NB4 (cell line): ENCODE measurements around the gene CLDND1.

Source experiments
- DNase-seq: peaks from one replicate; pipeline ENCODE4 v3.0.0; 2010; ENCODE audit warnings: low read depth
- H3K4me3 ChIP-seq: one replicate; pipeline ENCODE4 v1.5.1; 2011; ENCODE audit warnings: mild to moderate bottlenecking, low read depth, low read length, moderate library complexity
- MYC ChIP-seq: IDR thresholded peaks from 2 replicates; pipeline ENCODE4 v1.6.1; 2011; ENCODE audit warnings: low read depth, low read length
- POLR2A ChIP-seq: IDR thresholded peaks from 2 replicates; pipeline ENCODE4 v1.6.1; 2011; ENCODE audit warnings: mild to moderate bottlenecking; ENCODE audit not compliant: insufficient read length; ENCODE audit errors: extremely low read depth
- TF ChIP-seq, protein P1 (sequence below): IDR thresholded peaks from one replicate; pipeline ENCODE4 v1.5.1; 2012; ENCODE audit warnings: low read depth, low read length
- TF ChIP-seq, protein P2 (sequence below): IDR thresholded peaks from 2 replicates; pipeline ENCODE4 v1.6.1; 2011; ENCODE audit warnings: low read depth, low read length

CLDND1 gene

DNA sequence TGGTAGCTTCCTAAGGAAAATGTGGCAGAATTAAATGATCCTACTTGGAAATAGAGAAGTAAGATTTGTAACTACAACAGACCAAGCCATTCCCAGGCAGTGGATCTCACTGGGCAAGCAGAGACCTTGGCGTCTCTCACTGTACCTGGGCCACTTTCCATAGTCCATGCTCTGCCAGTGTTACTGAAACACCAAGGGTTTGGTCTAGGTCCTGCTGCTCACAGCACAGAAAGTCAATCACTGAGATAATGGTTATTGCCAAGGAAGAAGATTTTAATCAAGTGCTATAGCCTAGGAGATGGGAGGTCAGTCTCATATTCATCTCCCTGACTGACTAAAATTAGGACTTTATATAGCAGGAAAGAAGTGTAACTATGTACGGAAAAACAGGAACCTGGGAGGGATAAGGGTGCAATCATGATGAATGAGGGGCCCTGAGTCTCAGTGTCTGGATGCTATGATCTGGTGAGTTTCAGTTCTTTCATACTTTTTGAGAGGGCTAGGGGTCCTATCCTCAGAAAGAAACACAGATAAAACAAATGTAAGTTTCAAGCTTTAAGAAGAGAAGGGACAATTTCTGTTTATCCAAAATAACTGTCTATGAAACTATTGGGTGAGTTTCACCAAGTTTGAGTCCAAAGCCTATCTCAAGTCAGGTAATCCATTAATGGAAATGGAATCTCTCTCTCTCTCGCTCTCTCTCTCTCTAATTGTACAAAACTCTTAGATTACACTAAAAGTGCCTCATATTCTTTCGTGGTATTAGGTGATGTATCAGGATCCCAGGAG lies 29.7 kb upstream of the CLDND1 start:
- H3K4me3 ChIP-seq: no peak overlapping the region
- TF ChIP-seq, protein P1, sequence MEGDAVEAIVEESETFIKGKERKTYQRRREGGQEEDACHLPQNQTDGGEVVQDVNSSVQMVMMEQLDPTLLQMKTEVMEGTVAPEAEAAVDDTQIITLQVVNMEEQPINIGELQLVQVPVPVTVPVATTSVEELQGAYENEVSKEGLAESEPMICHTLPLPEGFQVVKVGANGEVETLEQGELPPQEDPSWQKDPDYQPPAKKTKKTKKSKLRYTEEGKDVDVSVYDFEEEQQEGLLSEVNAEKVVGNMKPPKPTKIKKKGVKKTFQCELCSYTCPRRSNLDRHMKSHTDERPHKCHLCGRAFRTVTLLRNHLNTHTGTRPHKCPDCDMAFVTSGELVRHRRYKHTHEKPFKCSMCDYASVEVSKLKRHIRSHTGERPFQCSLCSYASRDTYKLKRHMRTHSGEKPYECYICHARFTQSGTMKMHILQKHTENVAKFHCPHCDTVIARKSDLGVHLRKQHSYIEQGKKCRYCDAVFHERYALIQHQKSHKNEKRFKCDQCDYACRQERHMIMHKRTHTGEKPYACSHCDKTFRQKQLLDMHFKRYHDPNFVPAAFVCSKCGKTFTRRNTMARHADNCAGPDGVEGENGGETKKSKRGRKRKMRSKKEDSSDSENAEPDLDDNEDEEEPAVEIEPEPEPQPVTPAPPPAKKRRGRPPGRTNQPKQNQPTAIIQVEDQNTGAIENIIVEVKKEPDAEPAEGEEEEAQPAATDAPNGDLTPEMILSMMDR: no peak
- no peak for TF ChIP-seq POLR2A
- TF ChIP-seq, protein P2, sequence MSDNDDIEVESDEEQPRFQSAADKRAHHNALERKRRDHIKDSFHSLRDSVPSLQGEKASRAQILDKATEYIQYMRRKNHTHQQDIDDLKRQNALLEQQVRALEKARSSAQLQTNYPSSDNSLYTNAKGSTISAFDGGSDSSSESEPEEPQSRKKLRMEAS: no peak
- no peak for TF ChIP-seq MYC
- no peak for DNase-seq

DNA sequence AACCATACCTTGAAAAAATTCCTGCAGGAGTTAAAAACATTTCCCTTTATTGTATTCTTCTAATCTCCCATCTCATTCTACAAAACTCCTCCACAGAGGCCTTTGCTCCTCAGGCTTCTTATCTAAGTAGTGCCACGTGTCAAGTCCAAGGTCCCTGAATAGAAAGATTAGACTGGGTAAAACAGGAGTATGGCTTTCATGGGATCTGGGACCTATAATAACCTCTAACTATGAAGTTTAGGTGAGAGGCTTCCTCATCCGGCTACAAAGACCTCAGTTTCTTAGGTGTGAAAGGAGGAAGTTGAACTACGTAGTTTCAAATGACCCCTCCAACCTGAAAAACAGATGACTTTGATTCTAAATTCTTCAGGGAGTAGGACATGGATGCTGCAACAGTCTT lies 29.1 kb upstream of the CLDND1 start:
- no peak overlapping the region for H3K4me3 ChIP-seq
- DNase-seq: no peak

DNA sequence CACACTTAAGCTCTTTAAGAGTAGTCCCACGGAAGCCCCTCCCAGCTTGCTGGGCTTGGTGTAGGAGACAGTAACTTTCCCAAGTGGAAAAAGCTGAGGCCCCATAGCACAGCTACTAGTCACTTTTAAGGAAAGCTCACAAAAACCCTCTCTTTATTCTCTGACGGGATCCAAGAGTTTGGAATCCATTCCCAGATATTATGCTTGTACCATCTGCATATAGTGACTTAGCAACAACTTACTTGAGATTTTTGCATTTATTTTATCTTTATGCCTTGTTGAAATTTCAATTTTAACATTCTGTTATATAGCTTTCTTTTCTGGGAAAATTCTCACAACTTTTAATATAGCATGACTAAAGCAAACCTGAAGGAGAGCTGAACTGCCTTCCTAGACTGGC lies 28.5 kb upstream of the CLDND1 start:
- DNase-seq: no peak
- TF ChIP-seq MYC (no peak), POLR2A (no peak)
- TF ChIP-seq, protein P1: no peak
- TF ChIP-seq, protein P2: no peak
- H3K4me3 ChIP-seq: no peak overlapping the region

More for the DNA sequence above, 29.1 kb upstream of the CLDND1 start:
- TF ChIP-seq, protein P2: no peak
- TF ChIP-seq MYC (no peak), POLR2A (no peak)
- TF ChIP-seq, protein P1: no peak

DNA sequence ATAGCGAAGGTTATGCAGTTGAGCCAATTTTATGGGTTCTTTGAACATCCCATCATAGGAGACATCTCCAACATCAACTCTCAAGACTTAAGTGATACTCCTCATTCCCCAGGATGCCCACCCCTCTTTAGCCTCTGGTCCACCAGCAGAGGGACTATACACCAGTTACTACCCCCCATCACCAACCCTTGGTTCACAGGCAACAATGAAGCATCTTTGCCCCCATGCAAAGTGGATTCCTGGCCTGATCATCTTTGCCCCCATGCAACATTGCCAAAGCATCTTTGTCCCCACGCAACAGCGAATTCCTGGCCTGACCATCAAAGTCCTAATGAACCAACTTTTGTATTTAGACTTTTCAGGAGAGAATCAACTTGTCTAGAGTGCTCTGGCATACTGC lies 28.1 kb upstream of the CLDND1 start:
- DNase-seq: no peak
- TF ChIP-seq, protein P2: no peak
- no peak for TF ChIP-seq POLR2A
- TF ChIP-seq, protein P1: no peak
- TF ChIP-seq MYC: no peak
- H3K4me3 ChIP-seq: no peak overlapping the region

DNA sequence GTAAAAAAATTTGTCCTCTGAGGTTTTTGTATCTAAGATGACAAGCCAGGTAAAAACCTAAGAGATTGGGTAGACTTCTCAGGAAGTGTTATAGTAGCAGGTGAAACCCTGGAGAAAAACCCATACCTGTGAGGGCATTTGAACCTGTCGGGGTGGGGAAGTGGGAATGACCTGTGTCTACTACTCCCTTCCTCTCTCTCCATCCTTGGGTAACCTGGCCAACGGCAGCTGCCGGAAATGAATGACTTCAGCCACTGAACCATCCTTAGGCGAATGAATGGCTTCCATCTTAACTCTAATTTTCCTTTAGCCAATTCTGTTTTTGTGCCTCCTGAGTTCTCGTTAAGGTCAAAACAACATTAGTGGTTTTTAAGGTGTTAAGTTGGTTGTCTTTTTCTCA lies 25.8 kb upstream of the CLDND1 start:
- TF ChIP-seq, protein P1: no peak
- TF ChIP-seq, protein P2: no peak
- no peak for TF ChIP-seq POLR2A
- no peak for TF ChIP-seq MYC
- no peak for DNase-seq
- no peak overlapping the region for H3K4me3 ChIP-seq
